Stimulated activated CD8-positive, alpha-beta memory T cell treated with anti-CD3 and anti-CD28 coated beads, Interleukin-15, amount 100 ng/mL, for 24 hours (primary cell): ENCODE measurements around the gene NCKAP5.

Experiments used
- DNase-seq: peaks from one replicate; pipeline ENCODE4 v3.0.0-alpha.2; 2020; ENCODE audit warnings: low read depth

Gene NCKAP5

GRCh38 chr2:133458280-133458679 is 110.0 kb downstream of the NCKAP5 start:
- DNase-seq = no peak

- no peak for DNase-seq
Observed at GRCh38 chr2:133457861-133458260, 110.4 kb downstream of the NCKAP5 start.

- DNase-seq = no peak
Observed at GRCh38 chr2:133456971-133457370, 111.3 kb downstream of the NCKAP5 start.

- no peak for DNase-seq
Observed at GRCh38 chr2:133456156-133456555, 112.1 kb downstream of the NCKAP5 start.

GRCh38 chr2:133453032-133453431 is 115.2 kb downstream of the NCKAP5 start:
- no peak for DNase-seq

GRCh38 chr2:133452583-133452982 is 115.7 kb downstream of the NCKAP5 start:
- no peak for DNase-seq

- DNase-seq = no peak
Observed at GRCh38 chr2:133452146-133452545, 116.1 kb downstream of the NCKAP5 start.

GRCh38 chr2:133448195-133448594 is 120.1 kb downstream of the NCKAP5 start:
- DNase-seq = no peak

- DNase-seq = no peak
Observed at GRCh38 chr2:133447303-133447702, 121.0 kb downstream of the NCKAP5 start.

- no peak for DNase-seq
Observed at GRCh38 chr2:133444465-133444864, 123.8 kb downstream of the NCKAP5 start.

- DNase-seq = no peak
Observed at GRCh38 chr2:133442393-133442792, 125.9 kb downstream of the NCKAP5 start.

GRCh38 chr2:133439565-133439920 is 128.7 kb downstream of the NCKAP5 start:
- no peak for DNase-seq

GRCh38 chr2:133438848-133439564 is 129.3 kb downstream of the NCKAP5 start:
- DNase-seq = no peak

- DNase-seq = no peak
Observed at GRCh38 chr2:133438026-133438425, 130.2 kb downstream of the NCKAP5 start.

GRCh38 chr2:133437492-133437891 is 130.8 kb downstream of the NCKAP5 start:
- no peak for DNase-seq

GRCh38 chr2:133434959-133435668 is 133.1 kb downstream of the NCKAP5 start:
- DNase-seq = no peak

- no peak for DNase-seq
Observed at GRCh38 chr2:133433455-133434451, 134.5 kb downstream of the NCKAP5 start.

GRCh38 chr2:133432778-133433177 is 135.5 kb downstream of the NCKAP5 start:
- DNase-seq = no peak

GRCh38 chr2:133431289-133431688 is 137.0 kb downstream of the NCKAP5 start:
- DNase-seq = no peak

- DNase-seq = no peak
Observed at GRCh38 chr2:133426791-133427190, 141.5 kb downstream of the NCKAP5 start.

- no peak for DNase-seq
Observed at GRCh38 chr2:133425612-133426011, 142.7 kb downstream of the NCKAP5 start.

GRCh38 chr2:133424876-133425275 is 143.4 kb downstream of the NCKAP5 start:
- no peak for DNase-seq
